BJ (cell line): ENCODE results near the gene CLCN1. TPM values are rescaled to one million over a fixed set of nuclear protein-coding genes. Genes with fewer than 3 reads are reported as not detected.

ENCODE experiments used
- CTCF ChIA-PET: fragments of 350-600 bp; formaldehyde crosslinking; extraction: SDS; loops from one replicate; lab custom pipeline; 2021; ENCODE audit warnings: antibody characterized with exemption, inconsistent platforms; lab: Yijun Ruan, JAX
- POLR2A ChIA-PET: fragments of 300-600 bp; sonication (Branson Sonifier 250); formaldehyde crosslinking; extraction: SDS; loops from one replicate; lab custom pipeline; 2021; ENCODE audit warnings: antibody characterized with exemption; lab: Charles Lee
- DNase-seq: peaks from one replicate; pipeline ENCODE4 v3.0.0-alpha.2; 2011; ENCODE audit warnings: low read depth
- H3K27me3 ChIP-seq: 2 replicates; pipeline ENCODE4 v1.6.0; 2011; ENCODE audit warnings: low read length; ENCODE audit not compliant: control insufficient read depth, insufficient read depth
- H3K36me3 ChIP-seq: 2 replicates; pipeline ENCODE4 v1.5.1; 2011; ENCODE audit warnings: low read length; ENCODE audit not compliant: control insufficient read depth, insufficient read depth
- H3K4me3 ChIP-seq: 2 replicates; pipeline ENCODE4 v1.5.1; 2011; ENCODE audit warnings: low read depth, mild to moderate bottlenecking, control low read depth, low read length
- polyA plus RNA-seq: library from polyadenylated mRNA; depleted of rRNA; stranded (reverse); fragments of >200 nt; gene quantifications from 2 replicates; pipeline ENCODE4 v1.2.3, GENCODE V29; 2011
- TF ChIP-seq, protein P1 (sequence below): IDR thresholded peaks from 2 replicates; pipeline ENCODE4 v1.5.1; 2011; ENCODE audit warnings: low read depth, mild to moderate bottlenecking, control low read depth, inconsistent platforms, low read length, moderate library complexity; ENCODE audit not compliant: insufficient read depth

The CLCN1 gene
- polyA plus RNA-seq, 1 experiment: not detected

DNA sequence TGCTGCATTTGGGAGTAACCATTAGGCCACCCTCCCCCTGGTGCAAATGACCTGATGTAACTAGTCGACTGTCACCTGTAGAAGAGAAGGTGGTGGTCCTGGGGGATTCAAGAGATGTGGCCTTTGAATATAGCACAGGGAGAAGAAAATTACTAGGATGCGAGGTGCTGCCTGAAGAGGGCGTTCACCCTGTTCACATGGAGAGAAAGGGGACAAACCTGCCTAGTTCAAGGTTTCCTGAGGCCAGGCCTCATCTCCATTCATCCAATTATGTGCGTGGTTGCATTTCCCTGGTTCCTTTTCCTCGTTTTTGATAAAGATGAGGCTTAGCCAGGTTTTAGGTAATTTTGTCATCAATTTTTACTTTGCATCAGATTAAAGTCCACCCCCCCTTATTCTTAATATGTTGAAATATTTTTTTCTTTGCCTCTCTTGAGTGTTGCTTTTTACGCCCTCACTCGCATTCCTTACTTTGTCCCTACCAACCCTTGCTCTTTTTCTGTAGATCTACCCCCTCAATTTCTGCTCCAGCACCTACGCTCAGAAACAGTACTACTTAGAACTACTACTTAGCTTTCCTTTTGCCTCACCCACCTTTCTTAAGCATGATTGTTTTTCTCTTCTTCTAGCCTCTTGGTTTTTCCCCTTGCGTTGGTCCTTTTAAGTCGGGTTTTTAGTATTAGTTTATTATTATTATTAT is 13.7 kb downstream of the CLCN1 start:
- ChIA-PET POLR2A (no interaction called here), CTCF (no interaction called here)
- H3K4me3 ChIP-seq: no peak overlapping the region
- no peaks in the 10 kb centered on the region for H3K36me3 ChIP-seq
- H3K27me3 ChIP-seq: no peaks in the 10 kb centered on the region
- TF ChIP-seq, protein P1, sequence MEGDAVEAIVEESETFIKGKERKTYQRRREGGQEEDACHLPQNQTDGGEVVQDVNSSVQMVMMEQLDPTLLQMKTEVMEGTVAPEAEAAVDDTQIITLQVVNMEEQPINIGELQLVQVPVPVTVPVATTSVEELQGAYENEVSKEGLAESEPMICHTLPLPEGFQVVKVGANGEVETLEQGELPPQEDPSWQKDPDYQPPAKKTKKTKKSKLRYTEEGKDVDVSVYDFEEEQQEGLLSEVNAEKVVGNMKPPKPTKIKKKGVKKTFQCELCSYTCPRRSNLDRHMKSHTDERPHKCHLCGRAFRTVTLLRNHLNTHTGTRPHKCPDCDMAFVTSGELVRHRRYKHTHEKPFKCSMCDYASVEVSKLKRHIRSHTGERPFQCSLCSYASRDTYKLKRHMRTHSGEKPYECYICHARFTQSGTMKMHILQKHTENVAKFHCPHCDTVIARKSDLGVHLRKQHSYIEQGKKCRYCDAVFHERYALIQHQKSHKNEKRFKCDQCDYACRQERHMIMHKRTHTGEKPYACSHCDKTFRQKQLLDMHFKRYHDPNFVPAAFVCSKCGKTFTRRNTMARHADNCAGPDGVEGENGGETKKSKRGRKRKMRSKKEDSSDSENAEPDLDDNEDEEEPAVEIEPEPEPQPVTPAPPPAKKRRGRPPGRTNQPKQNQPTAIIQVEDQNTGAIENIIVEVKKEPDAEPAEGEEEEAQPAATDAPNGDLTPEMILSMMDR: no peak
- no peak for DNase-seq

DNA sequence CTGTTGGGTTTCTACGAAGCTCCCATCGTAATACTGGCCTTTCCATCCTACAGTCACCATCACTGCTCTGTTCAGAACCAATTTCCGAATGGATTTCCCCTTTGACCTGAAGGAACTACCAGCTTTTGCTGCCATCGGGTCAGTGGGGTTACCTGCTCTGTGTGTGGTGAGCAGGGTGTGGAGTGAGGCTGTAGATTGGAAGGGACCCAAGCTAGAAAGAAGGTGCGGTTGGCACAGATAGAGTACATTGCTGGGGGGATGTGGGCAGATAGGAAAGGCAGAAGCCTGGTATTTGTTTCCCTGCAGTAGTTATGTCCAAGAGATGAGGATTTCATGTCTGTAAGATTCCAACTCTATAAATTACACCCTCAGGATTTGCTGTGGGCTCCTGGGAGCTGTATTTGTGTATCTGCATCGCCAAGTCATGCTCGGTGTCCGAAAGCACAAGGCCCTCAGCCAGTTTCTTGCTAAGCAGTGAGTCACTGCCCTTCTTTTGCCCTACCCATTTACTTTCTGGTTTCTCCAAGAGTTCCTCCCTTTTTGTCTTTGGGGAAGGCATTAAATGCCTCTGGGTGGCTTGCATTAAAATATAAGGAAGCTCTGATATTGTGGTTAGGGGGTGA is 15.4 kb downstream of the CLCN1 start:
- ChIA-PET CTCF (interaction anchor here (1.0 kb wide), 1 partner anchor 10 kb away, joined by 3 read pairs; no protein-coding TSS in a partner anchor), POLR2A (no interaction called here)
- TF ChIP-seq, protein P1: no peak

DNA sequence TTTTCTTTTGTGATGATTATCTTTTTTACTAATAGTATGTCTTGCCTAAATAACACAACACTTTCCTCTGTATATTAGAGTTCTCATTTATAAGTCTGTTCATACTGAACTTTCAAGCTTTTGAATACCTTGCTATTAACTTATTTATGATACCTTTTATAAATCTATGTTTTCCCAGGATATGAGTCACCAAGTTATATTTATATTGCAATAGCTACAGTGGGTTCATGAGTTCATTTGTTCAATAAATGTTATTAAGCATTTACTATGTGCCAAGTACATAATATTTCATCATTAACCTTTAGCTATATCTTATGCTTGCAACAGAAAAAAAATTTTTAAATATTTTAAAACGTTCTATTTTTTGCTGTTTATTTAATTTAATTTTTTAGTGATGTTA is 18.3 kb downstream of the CLCN1 start:
- Histone ChIP-seq H3K4me3 (no peak overlapping the region), H3K27me3 (peaks cover 8% of the 10 kb centered on the region), H3K36me3 (no peaks in the 10 kb centered on the region)
- ChIA-PET CTCF (interaction anchor here (0.6 to 1.4 kb wide), 3 partner anchors 11 to 94 kb away, joined by 3 to 5 read pairs (median 5); no protein-coding TSS in a partner anchor), POLR2A (no interaction called here)
- TF ChIP-seq, protein P1: no peak
- DNase-seq: no peak

More for the DNA sequence above, 15.4 kb downstream of the CLCN1 start:
- H3K36me3 ChIP-seq: no peaks in the 10 kb centered on the region
- H3K27me3 ChIP-seq: no peaks in the 10 kb centered on the region
- no peak overlapping the region for H3K4me3 ChIP-seq
- DNase-seq: peak; percentile 72

DNA sequence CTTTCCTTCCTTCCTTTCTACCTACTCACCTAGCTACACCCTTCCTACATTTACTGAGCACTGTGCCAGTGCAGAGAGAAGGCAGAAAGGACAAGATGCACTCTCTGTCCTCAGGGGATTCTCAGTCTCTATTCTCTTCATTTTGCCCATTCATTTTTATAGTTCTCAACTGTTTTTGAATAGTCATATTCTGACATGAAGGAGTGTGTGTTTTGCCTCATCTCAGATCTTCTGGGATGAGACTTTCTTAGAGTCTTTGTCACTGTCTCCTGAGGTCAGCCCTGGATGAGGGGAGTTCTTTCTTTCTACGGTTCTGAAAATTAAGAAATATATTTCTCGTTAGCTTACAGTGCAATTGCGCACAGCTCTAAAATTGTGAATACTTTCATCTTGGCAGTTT is 21.3 kb downstream of the CLCN1 start:
- CTCF ChIA-PET: interaction anchor here (1.2 to 1.7 kb wide), 2 partner anchors 9 to 49 kb away, joined by 3 to 4 read pairs; partner anchors contain the start of gene CASP2
- TF ChIP-seq, protein P1: no peak
- Histone ChIP-seq H3K27me3 (peaks cover 14% of the 10 kb centered on the region), H3K4me3 (no peak overlapping the region), H3K36me3 (no peaks in the 10 kb centered on the region)
- no peak for DNase-seq
- POLR2A ChIA-PET: no interaction called here

DNA sequence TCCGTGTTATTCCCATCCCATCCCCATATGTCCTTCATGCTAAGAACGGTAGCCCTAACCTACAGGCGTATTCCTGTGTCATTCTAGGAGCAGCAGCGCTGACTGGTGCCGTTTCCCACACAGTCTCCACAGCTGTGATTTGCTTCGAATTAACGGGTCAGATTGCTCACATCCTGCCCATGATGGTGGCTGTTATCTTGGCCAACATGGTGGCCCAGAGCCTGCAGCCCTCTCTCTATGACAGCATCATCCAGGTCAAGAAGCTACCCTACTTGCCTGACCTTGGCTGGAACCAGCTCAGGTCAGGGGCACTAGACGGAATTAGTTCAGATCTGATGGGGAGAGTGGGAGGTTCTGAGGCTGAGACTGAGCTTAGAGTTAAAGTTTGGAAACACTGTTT is 25.9 kb downstream of the CLCN1 start:
- TF ChIP-seq, protein P1: no peak
- H3K4me3 ChIP-seq: no peak overlapping the region
- CTCF ChIA-PET: no interaction called here
- POLR2A ChIA-PET: no interaction called here
- peaks cover 17% of the 10 kb centered on the region for H3K27me3 ChIP-seq
- no peaks in the 10 kb centered on the region for H3K36me3 ChIP-seq
- no peak for DNase-seq
